Subcutaneous preadipocyte (primary cell): ENCODE data around the gene OR12D1. TPM values are rescaled to one million over a fixed set of nuclear protein-coding genes. Genes with fewer than 3 reads are reported as not detected.

Experiments used
- total RNA-seq: library from RNA; depleted of rRNA; stranded (reverse); fragments of >200 nt; gene quantifications from 2 replicates; pipeline ENCODE4 v1.2.3, GENCODE V29; 2012

The OR12D1 gene
- not detected in 2 replicates for total RNA-seq

GRCh38 chr6:29414588-29414987 lies at the start of gene OR12D1:
Gene OR12D1, plus strand, starts transcription at chr6:29414928.

GRCh38 chr6:29368765-29369164 lies 46.0 kb upstream of the OR12D1 start, which contains the start of gene OR5V1:
Gene OR5V1, minus strand, starts transcription at chr6:29368865. Its CDS starts 12,670 bp downstream, at chr6:29356195.

GRCh38 chr6:29375191-29375590 lies 39.5 kb upstream of the OR12D1 start, which contains the start of gene OR12D3:
Gene OR12D3, minus strand, starts transcription at chr6:29375291. Its CDS starts 4 bp downstream, at chr6:29375287.

GRCh38 chr6:29395331-29395730 lies 19.4 kb upstream of the OR12D1 start, which contains the start of gene OR12D2:
Gene OR12D2, plus strand, starts transcription at chr6:29395631. Its CDS starts 1,069 bp downstream, at chr6:29396700.

GRCh38 chr6:29439006-29439405 lies 24.3 kb downstream of the OR12D1 start, which contains the start of gene OR10C1:
Gene OR10C1, plus strand, starts transcription at chr6:29439306. Its CDS starts 710 bp downstream, at chr6:29440016.

GRCh38 chr6:29456971-29457370 lies 42.2 kb downstream of the OR12D1 start, which contains the start of the genes OR11A1 and OR2H1:
Gene OR11A1, minus strand, starts transcription at chr6:29457071. Its CDS starts 29,430 bp downstream, at chr6:29427641.
Gene OR2H1, plus strand, starts transcription at chr6:29457155. Its CDS starts 4,615 bp downstream, at chr6:29461770.

Other genes with a start within 250 kb of the OR12D1 start
- not detected in 2 replicates for gene OR2J2, start 244.0 kb upstream of the OR12D1 start, total RNA-seq
- gene OR14J1, start 113.2 kb upstream of the OR12D1 start, total RNA-seq, result under 0.01 TPM in 1 of 2 replicates, not detected in the other
- gene OR5V1, start 46.1 kb upstream of the OR12D1 start, total RNA-seq, result not detected in 2 replicates
- not detected in 2 replicates for gene OR12D3, start 39.6 kb upstream of the OR12D1 start, total RNA-seq
- not detected in 2 replicates for gene OR12D2, start 19.3 kb upstream of the OR12D1 start, total RNA-seq
- not detected in 2 replicates for gene OR10C1, start 24.4 kb downstream of the OR12D1 start, total RNA-seq
- not detected in 2 replicates for gene OR11A1, start 42.1 kb downstream of the OR12D1 start, total RNA-seq
- gene OR2H1, start 42.2 kb downstream of the OR12D1 start, total RNA-seq, result not detected in 2 replicates
- gene MAS1L, start 73.0 kb downstream of the OR12D1 start, total RNA-seq, result not detected in 2 replicates
- gene UBD, start 144.8 kb downstream of the OR12D1 start, total RNA-seq, result not detected in 2 replicates
- not detected in 2 replicates for gene OR2H2, start 170.2 kb downstream of the OR12D1 start, total RNA-seq
- 11.4 and 13.1 TPM in 2 replicates for gene GABBR1, start 218.3 kb downstream of the OR12D1 start, total RNA-seq
- not detected in 2 replicates for gene MOG, start 242.2 kb downstream of the OR12D1 start, total RNA-seq